HG02943 (cell line): ENCODE data around the gene ADAMTS2.
"Not testable (repeated sequence)": the region's sequence is repeated elsewhere in the genome, so short reads cannot be mapped to it uniquely, and the experiment has no call there.

Experiments used
- ATAC-seq: cut with Tn5 transposase; IDR thresholded peaks from one replicate; pipeline ENCODE4 v1.9.1; 2021; ENCODE audit warnings: mild to moderate bottlenecking, low read depth, moderate library complexity; ENCODE audit not compliant: unreplicated experiment

ADAMTS2 gene

DNA sequence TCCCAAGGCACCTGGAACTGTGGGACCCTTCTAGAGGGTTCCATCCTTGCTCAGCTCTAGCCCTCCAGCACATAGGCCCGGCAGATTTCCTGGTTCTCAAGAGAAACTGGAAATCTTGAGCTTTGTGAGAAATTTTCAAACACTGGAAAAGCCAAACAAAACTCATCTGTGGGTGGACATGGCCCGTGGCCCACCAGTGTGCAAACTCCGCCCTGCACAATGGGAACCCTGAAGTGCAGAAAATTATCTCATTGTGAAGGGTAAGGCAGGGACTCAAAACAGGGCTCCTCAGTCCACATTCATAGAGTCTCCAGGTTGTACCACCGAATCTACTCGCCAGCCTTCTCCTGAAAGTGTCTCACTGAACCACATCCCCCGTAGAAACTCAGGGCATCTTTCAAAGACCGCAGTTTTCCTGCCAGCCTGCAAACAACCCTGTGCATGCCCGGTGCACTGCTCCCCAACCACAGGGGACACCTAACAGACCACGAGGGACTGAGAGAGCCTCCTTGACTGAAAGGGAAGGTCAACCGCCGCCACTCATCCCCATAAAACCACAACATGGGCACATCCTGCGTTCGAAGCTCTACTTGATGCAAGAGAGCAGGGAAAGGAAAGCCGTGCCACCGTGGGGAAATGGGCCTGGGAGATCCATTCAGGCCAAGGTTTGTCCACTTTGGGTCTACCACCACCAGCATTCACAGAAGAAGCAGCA, 18.1 kb downstream of the ADAMTS2 start:
- ATAC-seq: no peak

DNA sequence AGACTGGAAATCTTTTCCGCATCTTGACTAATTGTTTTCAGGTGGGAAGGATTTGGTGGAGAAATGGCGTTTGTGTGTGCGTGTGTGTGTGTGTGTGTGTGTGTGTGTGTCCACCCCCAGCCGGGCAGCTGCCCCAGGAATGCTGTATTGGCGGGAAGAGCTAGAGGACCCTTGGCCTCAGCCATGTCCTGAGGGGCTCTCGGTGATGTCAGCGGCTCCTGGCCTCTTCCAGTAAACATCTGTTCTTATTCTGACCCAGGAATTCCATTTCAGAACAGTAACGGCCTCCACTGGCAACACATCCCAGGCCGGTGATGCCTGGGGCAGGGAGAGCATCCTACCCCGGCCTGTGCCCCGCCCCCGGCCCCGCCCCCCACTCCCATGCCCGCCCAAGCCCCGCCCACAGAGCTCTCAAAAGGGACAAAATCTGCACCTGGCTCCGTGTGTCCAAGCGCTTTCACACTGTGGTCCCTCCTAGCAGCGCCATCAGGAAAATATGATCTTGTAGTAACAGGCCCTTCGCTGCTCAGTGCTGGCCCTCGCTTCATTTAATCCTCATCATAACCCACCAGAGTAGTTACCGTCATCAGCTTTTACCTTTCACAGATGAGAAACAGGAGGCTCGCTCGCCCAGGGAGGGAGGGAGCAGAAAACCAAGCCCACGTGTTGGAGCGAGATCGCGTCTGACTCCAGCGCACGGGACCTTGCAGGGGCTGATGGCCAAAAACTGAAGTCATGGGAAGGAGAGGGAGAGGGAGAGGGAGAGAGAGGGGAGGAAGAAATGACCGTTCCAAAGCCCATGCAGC, 18.9 kb downstream of the ADAMTS2 start:
- no peak for ATAC-seq

- ATAC-seq: no peak
Measured at GRCh38 chr5:179325296-179326031, 19.8 kb downstream of the ADAMTS2 start.

DNA sequence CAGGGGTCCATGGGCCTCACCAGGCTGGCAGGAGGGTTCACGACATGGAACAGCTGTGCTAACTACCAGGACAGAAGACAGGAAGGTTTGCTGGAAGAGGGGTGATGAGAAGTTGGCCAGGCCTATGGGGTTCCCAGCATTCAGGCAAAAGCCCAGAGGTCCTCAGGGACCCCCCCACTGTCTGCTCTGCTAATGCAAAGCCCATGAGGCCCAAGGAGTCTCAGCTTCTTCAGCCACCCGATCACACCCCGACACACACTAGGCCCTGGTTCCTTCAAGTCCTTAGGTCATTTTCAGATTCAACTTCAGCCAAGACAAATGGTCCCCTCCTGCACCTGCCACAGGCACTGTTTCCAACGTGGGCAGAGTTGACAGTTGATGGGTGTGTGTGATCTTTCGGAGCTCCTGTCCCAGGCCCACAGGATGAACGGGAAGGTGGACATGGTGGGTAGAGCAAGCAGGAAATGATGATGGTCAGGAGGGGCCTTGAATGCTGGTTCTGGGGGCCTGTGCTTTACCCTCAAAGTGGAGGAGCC, 20.4 kb downstream of the ADAMTS2 start:
- ATAC-seq: no peak

GRCh38 chr5:179324316-179324715, 20.9 kb downstream of the ADAMTS2 start:
- ATAC-seq: not testable (repeated sequence)

GRCh38 chr5:179323026-179323870, 22.0 kb downstream of the ADAMTS2 start:
- no peak for ATAC-seq

DNA sequence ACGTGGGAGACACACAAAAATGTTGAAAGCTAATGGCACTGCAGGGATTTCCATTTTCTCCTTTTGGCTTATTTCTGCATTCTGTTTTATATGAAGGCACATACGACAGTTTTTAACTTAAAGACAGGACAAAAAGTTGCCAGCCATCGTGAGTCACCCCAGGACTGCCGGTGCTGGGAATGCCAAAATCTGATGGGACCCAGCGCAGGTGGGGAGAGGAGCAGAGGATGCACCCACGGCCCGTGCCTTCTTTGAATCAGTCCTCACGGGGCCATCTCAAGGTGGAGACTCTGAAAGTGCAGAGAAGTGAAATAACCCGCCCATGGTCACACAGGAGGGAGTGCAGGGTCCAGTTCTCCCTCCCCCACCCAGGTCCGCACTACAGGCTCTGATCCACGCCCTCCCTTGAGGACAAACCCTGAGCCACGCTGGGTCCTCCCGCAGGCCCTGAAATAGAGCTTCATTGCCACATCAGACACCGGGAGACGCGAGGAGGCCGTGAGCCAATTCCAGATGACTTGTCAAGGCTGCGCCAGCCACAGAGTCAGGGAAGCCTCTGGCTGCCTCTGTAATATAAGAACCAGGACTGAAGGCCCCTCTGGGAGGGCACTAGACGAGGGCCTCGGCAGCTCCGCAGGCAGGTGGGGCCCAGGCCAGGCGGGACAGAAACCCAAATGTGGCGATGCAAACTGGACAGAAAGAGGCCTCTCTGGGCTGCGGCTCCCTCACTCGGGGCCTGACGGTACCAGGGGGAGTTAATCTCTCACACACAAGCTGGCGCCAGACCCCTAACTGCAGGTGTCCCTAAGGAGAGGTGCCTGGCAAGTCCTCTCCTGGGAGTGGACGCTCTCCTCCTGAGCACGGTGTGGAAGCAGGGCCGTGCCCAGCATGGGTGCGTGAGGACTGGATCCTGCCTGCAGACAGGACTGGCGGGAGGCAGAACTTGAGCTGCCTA, 22.9 kb downstream of the ADAMTS2 start:
- ATAC-seq: no peak

DNA sequence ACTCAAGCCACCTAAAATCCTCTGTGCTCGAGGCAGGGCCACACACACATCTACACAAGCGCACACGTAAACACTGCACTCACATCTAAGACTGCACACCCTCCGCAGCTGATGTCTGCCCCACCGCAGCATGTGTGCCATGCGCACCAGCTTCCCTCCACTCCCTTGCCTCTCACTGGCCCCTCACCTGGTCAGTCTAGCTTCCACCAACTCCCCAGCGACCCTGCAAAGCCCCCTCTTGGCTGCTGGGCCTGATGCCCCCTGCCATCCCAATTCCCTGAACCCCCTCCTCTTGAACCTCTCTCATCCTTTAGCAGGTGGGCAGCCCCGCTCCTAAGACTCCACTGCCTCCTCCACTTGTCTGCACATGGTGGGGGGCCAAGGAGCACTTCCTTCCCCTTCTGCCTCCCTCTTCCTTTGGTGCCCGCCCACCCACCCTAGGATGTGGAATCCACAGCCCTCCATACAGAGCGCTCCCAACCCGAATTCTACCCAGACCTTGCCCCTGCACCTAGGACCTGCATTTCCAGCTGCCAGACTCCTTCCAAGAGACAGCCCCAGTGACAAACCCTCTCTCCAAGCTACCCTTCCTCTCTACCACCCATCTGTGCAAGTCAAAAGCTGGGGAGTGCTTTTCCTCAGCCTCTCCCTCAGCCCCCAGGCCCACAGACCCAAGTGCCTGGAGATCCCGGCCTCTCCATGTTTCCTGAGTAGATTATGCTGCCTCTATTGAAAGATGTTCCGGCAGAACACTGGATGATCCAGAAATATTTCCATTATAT, 23.9 kb downstream of the ADAMTS2 start:
- ATAC-seq: no peak

DNA sequence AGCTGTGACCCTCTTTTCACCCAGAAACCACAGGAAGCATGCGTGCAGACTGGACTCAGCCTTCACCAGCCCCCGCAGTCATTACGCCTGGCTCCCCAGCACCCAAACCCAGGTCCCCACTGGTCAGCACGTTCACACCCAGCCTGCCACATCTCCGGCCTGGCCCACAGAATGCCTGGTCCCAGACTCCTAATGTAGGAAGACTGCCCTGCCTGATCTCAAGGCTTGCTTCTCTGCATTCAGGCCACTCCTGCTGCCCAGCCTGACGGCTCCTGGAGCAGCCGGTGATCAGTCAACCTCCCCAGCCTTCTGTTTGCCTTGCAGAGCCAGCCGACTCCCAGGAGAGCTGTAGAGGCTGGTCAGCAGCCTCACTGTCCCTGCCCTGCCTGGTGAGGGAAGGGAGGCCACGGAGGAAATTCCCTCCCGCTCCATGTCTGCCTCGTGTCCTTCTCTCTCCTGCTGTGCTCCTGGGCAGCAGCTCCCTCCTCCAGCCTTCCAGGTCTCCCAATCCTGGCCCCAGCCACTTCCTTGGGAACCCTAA, 25.4 kb downstream of the ADAMTS2 start:
- ATAC-seq: no peak

DNA sequence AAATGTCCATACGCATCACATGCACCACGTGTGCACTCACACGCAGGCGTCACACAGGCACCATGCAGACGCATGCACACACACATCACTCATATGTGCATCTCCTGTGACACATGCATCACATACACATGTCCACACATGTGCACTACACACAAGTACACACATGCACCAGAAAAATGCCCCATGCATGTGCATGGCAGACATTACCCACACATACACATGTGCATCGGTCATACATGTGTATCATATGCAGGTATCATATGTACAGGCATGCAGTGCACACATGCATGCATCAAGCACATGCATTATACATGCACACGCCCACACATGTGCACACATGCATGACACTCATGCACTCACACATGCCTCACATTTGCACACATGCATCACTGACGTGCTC, 26.1 kb downstream of the ADAMTS2 start:
- no peak for ATAC-seq

DNA sequence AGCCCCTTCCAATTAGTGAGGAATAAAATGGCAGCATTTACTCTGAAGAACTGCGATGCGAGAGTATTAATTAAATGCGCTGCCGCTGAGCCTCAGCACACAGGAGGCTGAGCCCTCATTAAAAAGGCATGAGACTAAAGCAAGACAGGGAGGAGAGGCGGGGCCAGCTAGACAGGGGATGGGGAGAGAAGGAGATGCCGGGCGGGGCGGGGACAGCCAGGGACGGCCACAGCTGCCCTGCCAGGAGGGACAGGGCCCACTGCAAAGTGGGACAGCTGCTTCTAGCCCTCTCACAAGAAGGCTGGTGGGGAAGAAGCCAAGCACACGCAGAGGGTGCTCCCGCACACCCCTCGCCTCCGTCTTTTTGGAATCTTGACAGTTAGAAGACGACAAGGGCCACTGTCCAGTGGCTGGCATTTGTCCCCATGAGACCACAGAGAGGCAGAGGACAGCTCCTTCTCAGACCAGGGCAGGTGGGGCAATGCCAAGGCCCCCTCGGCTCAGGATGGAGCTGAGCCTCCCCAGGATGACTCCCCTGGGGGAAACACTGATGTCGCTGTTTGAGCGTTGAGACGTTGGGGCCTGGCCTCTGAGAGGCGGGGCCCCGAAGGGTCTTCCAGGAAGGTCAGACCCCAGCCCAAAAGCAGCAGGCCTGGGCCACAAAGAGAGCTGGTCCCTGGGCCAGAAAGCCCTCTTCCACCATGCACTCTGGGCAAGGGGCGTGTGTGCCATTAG, 26.9 kb downstream of the ADAMTS2 start:
- ATAC-seq: no peak

DNA sequence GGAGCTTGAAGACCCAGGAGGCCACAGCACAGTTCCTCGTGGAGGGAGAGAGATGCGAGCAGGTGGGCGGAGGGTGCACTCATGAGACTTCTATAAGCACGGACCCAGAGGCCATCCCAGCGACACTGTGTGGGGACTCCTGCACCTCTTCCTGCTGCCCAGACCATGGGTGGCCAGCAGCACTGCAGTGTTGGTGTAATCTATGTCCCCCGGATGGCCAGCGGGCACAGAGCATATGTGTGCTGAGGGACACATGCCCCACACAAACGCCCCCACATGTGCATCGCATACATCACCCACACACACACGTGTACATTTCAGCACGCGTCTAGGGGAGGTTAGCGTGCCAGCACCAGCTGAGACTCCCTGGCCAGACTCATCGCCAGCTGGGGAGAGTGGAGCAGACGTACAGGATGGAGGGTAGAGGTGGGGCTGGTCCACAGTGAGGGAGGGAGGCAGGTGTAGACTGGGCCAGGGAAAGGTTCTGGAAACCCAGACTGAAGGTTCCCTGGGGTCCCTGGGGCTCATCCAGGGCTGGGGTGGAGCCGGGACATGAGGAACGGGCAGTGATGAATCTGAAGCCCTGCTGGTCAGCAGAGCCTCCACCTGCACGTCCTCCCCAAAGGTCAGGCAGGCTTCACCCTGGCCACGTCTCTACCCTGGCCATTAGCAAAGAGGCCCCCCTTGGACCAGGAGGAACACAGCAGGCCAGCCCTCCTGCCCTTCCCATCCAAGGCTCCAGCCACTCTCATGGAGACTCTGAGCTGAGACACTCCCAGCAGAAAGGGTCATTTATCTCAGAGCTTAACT, 27.6 kb downstream of the ADAMTS2 start:
- no peak for ATAC-seq

DNA sequence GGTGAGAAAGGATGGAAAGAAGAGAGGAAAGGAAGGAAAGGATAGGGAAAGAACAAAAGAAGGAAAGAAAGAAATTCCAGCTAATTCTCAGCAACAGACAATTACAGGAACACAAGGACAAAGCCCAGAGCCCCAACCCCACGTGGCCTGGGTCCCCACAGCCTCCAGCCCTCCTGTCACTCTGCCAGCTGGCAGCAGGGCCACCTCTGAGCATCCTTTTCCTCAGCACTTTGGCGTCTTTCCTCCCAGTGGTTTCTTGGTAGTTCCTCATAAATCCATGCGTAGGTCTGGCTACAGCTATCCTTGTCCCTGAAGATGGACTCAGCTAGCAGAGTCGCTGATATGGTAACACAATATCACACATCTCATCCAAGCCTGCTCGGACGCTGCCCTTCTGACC, 28.3 kb downstream of the ADAMTS2 start:
- no peak for ATAC-seq

GRCh38 chr5:179316111-179316551, 29.1 kb downstream of the ADAMTS2 start:
- no peak for ATAC-seq

DNA sequence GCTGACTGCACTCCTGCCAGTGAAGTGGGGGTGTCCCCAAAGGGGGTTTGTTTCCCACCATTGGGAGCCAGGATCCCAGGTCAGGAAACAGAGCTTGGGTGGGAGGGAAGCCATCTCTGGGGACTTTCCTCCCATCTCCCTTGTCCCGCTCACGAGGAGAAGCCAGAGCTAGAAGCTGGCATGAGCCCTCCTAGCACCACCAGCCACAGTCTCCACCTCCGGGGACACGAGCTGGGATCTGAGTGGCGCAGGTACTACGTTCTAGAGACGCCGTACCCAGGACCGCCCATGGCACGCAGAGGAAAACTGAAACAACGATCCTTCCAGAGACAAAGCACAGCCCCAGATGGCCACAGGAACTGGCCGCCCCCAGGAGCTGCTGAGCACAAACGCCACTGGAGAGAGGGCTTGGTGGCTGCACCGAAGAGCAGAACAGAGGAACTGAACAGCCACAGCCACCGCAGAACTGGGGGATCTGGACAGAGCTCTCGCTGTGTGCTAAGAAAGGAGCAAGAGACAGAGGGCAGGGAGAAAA, 29.8 kb downstream of the ADAMTS2 start:
- ATAC-seq: no peak
